Kidney (tissue), 2 donors: ENCODE data around the gene MRLN. TPM values are rescaled to one million over a fixed set of nuclear protein-coding genes. Genes with fewer than 3 reads are reported as not detected.

Experiments
- polyA plus RNA-seq: library from polyadenylated mRNA; stranded (reverse); fragments of 350-450 nt; fragmentation: Illumina TruSeq; extraction: RNeasy Lipid Tissue Mini Kit (QIAGEN cat#74804); gene quantifications from one replicate; pipeline ENCODE4 v1.2.3, GENCODE V29; 2014; ENCODE audit warnings: low read depth, low replicate concordance; ENCODE audit not compliant: insufficient read depth
- total RNA-seq: library from RNA; stranded (reverse); fragmentation: NEBNext Ultra II Directional; extraction: Animal tissue kit (Norgen Biotek cat#: 25700); gene quantifications from one replicate; pipeline ENCODE4 v1.2.1, GENCODE V29; 2021
- donor health status: DM: yes; HTN: yes; CAD: no.

The MRLN gene
- total and polyA plus RNA-seq, 2 donors from 2014 or later: 24.3 TPM; not detected in 1

Other genes with a start within 250 kb of the MRLN start
- 15.5 TPM for gene SLC16A9, start 43.6 kb downstream of the MRLN start, total RNA-seq
- gene SLC16A9, start 43.6 kb downstream of the MRLN start, polyA plus RNA-seq: 91.1 TPM
- 47.0 TPM for gene CCDC6, start 153.1 kb upstream of the MRLN start, total RNA-seq
- 15.5 TPM for gene CCDC6, start 153.1 kb upstream of the MRLN start, polyA plus RNA-seq